HepG2 (cell line): ENCODE results near the gene THAP10. TPM values are rescaled to one million over a fixed set of nuclear protein-coding genes. Genes with fewer than 3 reads are reported as not detected.

Source experiments
- ATAC-seq: fragments of 200-7000 bp; cut with Tn5 transposase; 3 replicates; pipeline ENCODE4 v1.9.1; 2020; ENCODE audit warnings: mild to moderate bottlenecking, moderate library complexity
- BruUV-seq: library from RNA; stranded (reverse); fragments of 400-500 nt; replicated peaks from 2 replicates; lab custom pipeline; 2021; lab: Mats Ljungman, UMichigan
- CTCF ChIA-PET: fragments of 300-600 bp; formaldehyde crosslinking; extraction: SDS; loops from one replicate; lab custom pipeline; 2021; ENCODE audit warnings: low total read pairs, inconsistent platforms, low intra/inter-chr PET ratio; lab: Yijun Ruan, JAX
- POLR2A ChIA-PET: fragments of 350-600 bp; sonication (Branson Sonifier 250); formaldehyde crosslinking; loops from one replicate; lab custom pipeline; 2020; ENCODE audit warnings: antibody characterized with exemption, inconsistent platforms; lab: Yijun Ruan, JAX
- DNase-seq: peaks from one replicate; pipeline ENCODE4 v3.0.0-alpha.2; 2015; ENCODE audit warnings: low spot score
- FAIRE-seq: peaks from 3 replicates; lab custom pipeline; 2011; peaks lifted over from hg19 to GRCh38; lab: Jason Lieb, UNC
- H2AFZ ChIP-seq: one replicate; pipeline ENCODE4 v1.6.1; 2011; ENCODE audit warnings: low read length, inconsistent platforms
- H3K27ac ChIP-seq: fragments of 300-600 bp; 3 replicates; pipeline ENCODE4 v1.8.0; 2011; ENCODE audit warnings: mixed run types, mild to moderate bottlenecking, mixed read lengths, low read length, inconsistent platforms; ENCODE audit not compliant: insufficient read depth; ENCODE audit errors: extremely low read length
- H3K27me3 ChIP-seq, 2 experiments: fragments of 200-600 bp in 1 of 2; 2 replicates in 1 of 2; 3 replicates in 1 of 2; pipeline versions ENCODE4 v1.6.0 to v1.8.0; 2011; ENCODE audit warnings: low read length in 2 of 2, mild to moderate bottlenecking in 2 of 2, moderate library complexity in 2 of 2, inconsistent platforms in 1 of 2; ENCODE audit not compliant: insufficient read depth in 2 of 2, control insufficient read depth in 1 of 2
- H3K36me3 ChIP-seq, 2 experiments: fragments of 200-600 bp in 1 of 2; replicated peaks in 1 of 2; 2 replicates in 1 of 2; 3 replicates in 1 of 2; pipeline versions ENCODE4 v1.5.1 to v1.8.0; 2011; ENCODE audit warnings: low read length in 2 of 2, inconsistent platforms in 1 of 2; ENCODE audit not compliant: insufficient read depth in 2 of 2, control insufficient read depth in 1 of 2
- H3K4me1 ChIP-seq: 2 replicates; pipeline ENCODE4 v1.5.1; 2012; ENCODE audit warnings: low read length, inconsistent platforms; ENCODE audit not compliant: insufficient read depth
- H3K4me2 ChIP-seq: 2 replicates; pipeline ENCODE4 v1.6.0; 2011; ENCODE audit warnings: low read depth, low read length, inconsistent platforms
- H3K4me3 ChIP-seq, 3 experiments: fragments of 200-600 bp in 1 of 3; sonication (generic), shearing (Covaris generic) in 1 of 3; replicated peaks in 1 of 3; 2 replicates each; pipeline ENCODE4 v1.5.1; 2011 to 2016; ENCODE audit warnings: low read length in 3 of 3, inconsistent platforms in 2 of 3, low read depth in 2 of 3, mild to moderate bottlenecking in 2 of 3, control low read depth in 1 of 3, mixed read lengths in 1 of 3; ENCODE audit not compliant: insufficient read depth in 1 of 3
- H3K79me2 ChIP-seq: one replicate; pipeline ENCODE4 v1.6.1; 2011; ENCODE audit warnings: low read length, inconsistent platforms; ENCODE audit not compliant: insufficient read depth
- H3K9ac ChIP-seq: 2 replicates; pipeline ENCODE4 v1.6.0; 2011; ENCODE audit warnings: mild to moderate bottlenecking, low read depth, low read length, inconsistent platforms; ENCODE audit not compliant: insufficient read depth
- H3K9me3 ChIP-seq: 2 replicates; pipeline ENCODE4 v1.5.1; 2012; ENCODE audit warnings: mild to moderate bottlenecking, low read length
- H4K20me1 ChIP-seq: 2 replicates; pipeline ENCODE4 v1.6.0; 2011; ENCODE audit warnings: inconsistent platforms, mild to moderate bottlenecking, low read length, moderate library complexity; ENCODE audit not compliant: insufficient read depth
- CBX2 ChIP-seq, 2 experiments: fragments of 200-600 bp in 1 of 2; sonication (generic); formaldehyde crosslinking in 1 of 2; IDR thresholded peaks; 2 replicates each; pipeline versions ENCODE4 v1.7.0 to v1.8.1; 2018 to 2022; ENCODE audit warnings: low read depth in 2 of 2, low read length in 1 of 2, mild to moderate bottlenecking in 1 of 2, missing genetic modification reagents in 1 of 2
- KDM1A ChIP-seq: IDR thresholded peaks from 2 replicates; pipeline ENCODE4 v1.6.1; 2016; ENCODE audit warnings: missing compliant biosample characterization
- KLF16 ChIP-seq, 2 experiments: sonication (generic) in 1 of 2; formaldehyde crosslinking in 1 of 2; IDR thresholded peaks; 2 replicates each; pipeline versions ENCODE4 v1.6.1 to v1.8.0; 2016 to 2023; ENCODE audit warnings: missing genetic modification reagents in 2 of 2, missing compliant biosample characterization in 1 of 2
- MAFK ChIP-seq, 2 experiments: IDR thresholded peaks in 1 of 2; conservative IDR thresholded peaks in 1 of 2; 2 replicates each; pipeline ENCODE4 v1.6.1; 2011; ENCODE audit warnings: improper control_type of control experiment in 2 of 2, low read length in 2 of 2
- SMAD1 ChIP-seq: sonication (generic); formaldehyde crosslinking; IDR thresholded peaks from 2 replicates; pipeline ENCODE4 v1.4.0; 2020; ENCODE audit warnings: missing genetic modification reagents, low read depth, mild to moderate bottlenecking, borderline replicate concordance
- ZFX ChIP-seq: sonication (generic); formaldehyde crosslinking; IDR thresholded peaks from 2 replicates; pipeline ENCODE4 v1.4.0; 2020; ENCODE audit warnings: mild to moderate bottlenecking, low read depth, missing genetic modification reagents, moderate library complexity
- WGBS: methylation state at CpG from one replicate; pipeline ENCODE4 v1.1.6; 2017; ENCODE audit warnings: low lambda C conversion rate; 5-methylcytosine and 5-hydroxymethylcytosine counted together
- in situ Hi-C: cut with HindIII; loops from 2 replicates; pipeline ENCODE4 v1.10.0; 2017; ENCODE audit warnings: low pct_unique_long_range_greater_than_20kb; ENCODE audit not compliant: extremely low pct_ligation_motif_present
- intact Hi-C: fragments of 100-400 bp; cut with micrococcal nuclease; formaldehyde crosslinking; loops from one replicate; pipeline ENCODE4 v1.10.0; 2022; ENCODE audit not compliant: unreplicated experiment
- polyA plus RNA-seq, 8 experiments: library from polyadenylated mRNA; depleted of rRNA in 3 of 8; stranded (reverse) in 7 of 8; unstranded in 1 of 8; fragments of >200 nt; fragmentation: Illumina TruSeq in 4 of 8; extraction: Trizol in 4 of 8; gene quantifications; 2 replicates each; pipeline versions ENCODE4 v1.2.1 to v1.2.3, GENCODE V29; 2011 to 2016; ENCODE audit warnings: low read depth in 4 of 8, missing spikeins in 1 of 8, mixed read lengths in 1 of 8; ENCODE audit not compliant: insufficient read depth in 1 of 8
- total RNA-seq, 5 experiments: library from RNA; depleted of rRNA; stranded (reverse); fragments of >200 nt; fragmentation: Illumina TruSeq; extraction: Trizol; gene quantifications; 2 replicates each; pipeline ENCODE4 v1.2.3, GENCODE V29; 2016; ENCODE audit warnings: low read depth in 1 of 5

THAP10 gene
- total and polyA plus RNA-seq, 2 of the 13 experiments (the other 11 are each of a cell fraction or from before 2014, with no cell fraction given) = 0.64 to 0.69 TPM

DNA sequence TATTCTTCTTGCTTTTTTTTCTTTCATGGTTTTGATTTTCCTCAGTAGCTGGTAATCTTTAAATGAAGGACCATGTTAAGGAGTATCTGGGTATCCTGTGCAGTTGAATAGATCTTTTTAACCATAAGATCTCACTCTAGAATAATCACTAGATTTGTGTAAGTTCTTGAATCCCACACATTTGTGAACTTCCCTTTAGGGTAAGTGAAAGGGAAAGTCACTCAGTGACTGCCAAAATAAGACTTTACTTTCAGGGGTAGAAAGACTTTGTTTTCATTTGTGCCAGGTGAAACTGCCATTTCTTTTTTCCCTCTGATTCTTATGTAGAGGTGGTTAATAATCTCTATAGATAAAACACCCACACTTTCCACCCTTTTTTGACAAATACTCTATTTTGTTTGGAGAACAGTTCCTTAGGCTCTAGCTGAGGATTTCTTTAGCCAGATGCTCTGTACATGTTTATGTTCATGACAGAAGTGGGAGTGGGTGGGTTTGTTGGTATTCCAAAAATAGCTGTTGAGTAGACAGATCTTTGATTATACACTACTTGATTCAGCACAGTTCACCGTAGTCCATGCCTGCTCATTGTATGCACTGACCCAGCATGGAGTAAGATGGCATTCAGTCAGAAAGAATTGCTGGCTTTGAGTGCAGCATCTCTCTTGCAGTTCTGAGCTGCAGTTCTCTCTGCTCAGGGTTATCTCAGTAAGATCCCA, 28.9 kb upstream of the THAP10 start:
- H3K9ac ChIP-seq = no peak overlapping the region
- no peaks in the 10 kb centered on the region for H3K27me3 ChIP-seq
- intact Hi-C loops = no loop called here
- BruUV-seq = no TSS peak
- FAIRE-seq (no peak), DNase-seq (no peak), ATAC-seq (no peak)
- no peaks in the 10 kb centered on the region for H3K79me2 ChIP-seq
- WGBS = 0% methylated on average over 1 of the region's 1 CpG
- no peaks in the 10 kb centered on the region for H3K36me3 ChIP-seq
- in situ Hi-C loops = no loop called here
- H3K4me3 ChIP-seq = no peak overlapping the region
- H3K9me3 ChIP-seq = no peaks in the 10 kb centered on the region
- ChIA-PET CTCF (no interaction called here), POLR2A (no interaction called here)
- no peak overlapping the region for H2AFZ ChIP-seq
- H3K27ac ChIP-seq = no peak overlapping the region
- H3K4me1 ChIP-seq = no peaks in the 10 kb centered on the region
- no peak for TF ChIP-seq ZFX (CRISPR knock-in tag)
- no peak overlapping the region for H3K4me2 ChIP-seq
- H4K20me1 ChIP-seq = no peaks in the 10 kb centered on the region

- in situ Hi-C loops (no loop called here), intact Hi-C loops (no loop called here)
- no peak overlapping the region for H3K27ac ChIP-seq
- no peak for TF ChIP-seq CBX2 (IDR thresholded peaks at IDR 0.05; ENCODE audit: low read depth, low read length)
- no peak for TF ChIP-seq CBX2 (CRISPR knock-in tag; IDR thresholded peaks at IDR 0.05; ENCODE audit: low read depth)
- TF ChIP-seq SMAD1 = no peak
- no peak for TF ChIP-seq KLF16 (CRISPR knock-in tag; IDR thresholded peaks at IDR 0.05)
- no peak for TF ChIP-seq MAFK (conservative IDR thresholded peaks at IDR 0.05 in 1 of 2, IDR thresholded peaks at IDR 0.05 in 1 of 2; ENCODE audit: low read length in 2 of 2)
- no peak for TF ChIP-seq KDM1A (CRISPR knock-in tag)
- FAIRE-seq (no peak), ATAC-seq (no peak), DNase-seq (no peak)
- H3K4me3 ChIP-seq = no peak overlapping the region
- no CpG with 5 or more reads among the region's 6 CpGs for WGBS
- no peaks in the 10 kb centered on the region for H3K4me1 ChIP-seq
- CTCF ChIA-PET = no interaction called here
- H3K4me2 ChIP-seq = no peak overlapping the region
- H2AFZ ChIP-seq = no peak overlapping the region
- no peaks in the 10 kb centered on the region for H4K20me1 ChIP-seq
- H3K36me3 ChIP-seq = no peaks in the 10 kb centered on the region
- POLR2A ChIA-PET = no interaction called here
- H3K27me3 ChIP-seq = no peaks in the 10 kb centered on the region
- H3K9me3 ChIP-seq = no peaks in the 10 kb centered on the region
- H3K9ac ChIP-seq = no peak overlapping the region
- no peaks in the 10 kb centered on the region for H3K79me2 ChIP-seq
- no TSS peak for BruUV-seq
These were observed 25.7 kb upstream of the THAP10 start for GRCh38 chr15:70917955-70918354.
